NCI-H146 treated with DMSO at 0.1 percent for 48 hours (cell line): ENCODE results near the gene FBXW4.
"Not testable (repeated sequence)": the region's sequence is repeated elsewhere in the genome, so short reads cannot be mapped to it uniquely, and the experiment has no call there.

Source experiments
- DNase-seq: peaks from one replicate; lab custom pipeline; 2025; ENCODE audit not compliant: unreplicated experiment; lab: John Stamatoyannopoulos, UW

FBXW4 gene

DNA sequence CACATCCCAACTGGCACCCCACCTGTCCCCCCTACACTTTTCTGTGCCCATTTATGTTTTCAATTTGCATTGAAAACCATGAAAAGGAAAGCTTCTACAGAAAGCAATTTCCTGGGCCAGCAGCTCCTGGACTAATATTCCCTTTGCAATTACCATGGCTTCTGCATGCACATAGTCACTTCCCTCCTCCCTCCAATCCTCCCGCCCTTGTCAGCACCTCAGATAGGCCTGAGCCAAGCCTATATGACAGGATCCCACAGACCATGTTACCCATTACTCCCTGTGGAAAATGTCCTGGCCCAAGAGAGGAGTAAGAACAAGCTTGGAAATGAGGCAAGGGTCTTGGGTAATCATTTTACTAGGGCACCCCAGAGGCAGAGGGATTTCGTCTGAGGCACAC is 38.1 kb downstream of the FBXW4 start:
- no peak for DNase-seq

DNA sequence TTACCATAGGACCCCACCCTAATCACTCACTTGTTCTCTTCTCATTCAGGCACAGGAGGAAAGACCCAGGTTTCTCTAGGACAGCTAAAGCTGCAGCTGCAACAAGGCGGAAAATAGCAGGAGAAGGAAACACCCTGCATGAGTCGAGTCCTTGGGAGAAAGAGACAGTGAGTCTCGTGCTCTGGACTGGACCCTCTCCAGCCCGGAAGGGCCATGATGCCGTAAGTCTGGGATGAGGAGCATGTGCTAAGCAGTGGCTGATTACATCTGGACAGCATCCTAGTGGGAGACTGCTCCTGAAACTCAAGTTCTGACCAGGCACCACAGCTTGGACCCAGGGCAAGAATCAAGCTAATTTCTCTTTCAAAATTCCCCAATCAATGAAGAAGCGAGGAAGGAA is 39.4 kb downstream of the FBXW4 start:
- DNase-seq = no peak

DNA sequence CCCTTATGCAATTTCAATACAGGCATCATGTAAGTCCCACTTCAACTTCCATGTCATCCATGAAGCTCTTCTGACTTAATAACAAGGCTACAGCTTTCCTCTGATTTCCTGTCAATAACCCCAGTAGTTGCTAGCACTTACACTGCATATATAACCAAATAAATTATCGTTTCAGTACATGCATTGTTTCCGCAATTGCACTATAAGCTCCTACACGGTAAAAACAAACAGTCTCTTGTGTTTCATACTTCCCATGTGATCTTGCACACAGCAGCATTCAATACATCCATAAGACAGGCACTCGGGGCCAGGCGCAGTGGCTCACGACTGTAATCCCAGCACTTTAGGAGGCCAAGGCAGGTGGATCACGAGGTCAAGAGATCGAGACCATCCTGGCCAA is 41.4 kb downstream of the FBXW4 start:
- no peak for DNase-seq

DNA sequence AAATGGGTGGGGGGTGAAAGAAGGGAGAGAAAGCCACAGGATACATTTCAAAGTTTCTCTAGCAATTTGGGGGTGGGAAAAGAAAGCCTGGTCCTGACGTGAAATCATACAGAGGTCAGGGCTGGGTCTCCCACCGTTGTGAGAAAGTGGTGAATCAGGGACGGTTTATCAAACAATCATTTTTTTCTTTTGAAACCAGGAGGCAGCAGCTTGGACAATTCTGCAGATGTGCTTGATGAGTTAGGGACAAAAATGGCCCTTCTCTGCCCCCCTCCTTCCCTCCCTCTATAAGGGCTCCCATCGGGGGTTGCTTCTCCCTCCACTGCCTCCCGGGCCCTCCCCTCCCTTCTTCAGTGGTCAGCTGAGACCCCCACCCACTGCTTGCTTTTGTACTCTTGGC is 43.6 kb downstream of the FBXW4 start:
- DNase-seq = no peak

DNA sequence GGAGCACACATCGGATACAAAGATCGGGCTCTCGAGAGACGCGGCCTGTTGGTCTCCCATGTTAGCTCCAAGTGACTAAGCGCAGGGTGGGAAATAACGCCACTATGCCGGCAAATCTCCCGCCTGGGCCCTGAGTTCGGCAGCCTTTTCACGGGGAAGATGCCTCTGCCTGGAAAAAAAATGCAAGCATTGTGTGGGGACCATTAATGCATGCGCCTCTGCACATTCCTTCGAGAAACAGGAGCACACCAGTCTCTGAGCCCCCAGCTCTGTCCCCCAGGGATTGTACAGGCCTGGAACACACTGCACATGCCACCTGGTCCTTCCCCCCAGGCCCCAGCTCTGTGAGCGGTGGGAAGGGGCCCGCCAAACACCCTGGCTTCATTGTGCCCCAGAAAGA is 44.1 kb downstream of the FBXW4 start:
- DNase-seq = no peak

DNA sequence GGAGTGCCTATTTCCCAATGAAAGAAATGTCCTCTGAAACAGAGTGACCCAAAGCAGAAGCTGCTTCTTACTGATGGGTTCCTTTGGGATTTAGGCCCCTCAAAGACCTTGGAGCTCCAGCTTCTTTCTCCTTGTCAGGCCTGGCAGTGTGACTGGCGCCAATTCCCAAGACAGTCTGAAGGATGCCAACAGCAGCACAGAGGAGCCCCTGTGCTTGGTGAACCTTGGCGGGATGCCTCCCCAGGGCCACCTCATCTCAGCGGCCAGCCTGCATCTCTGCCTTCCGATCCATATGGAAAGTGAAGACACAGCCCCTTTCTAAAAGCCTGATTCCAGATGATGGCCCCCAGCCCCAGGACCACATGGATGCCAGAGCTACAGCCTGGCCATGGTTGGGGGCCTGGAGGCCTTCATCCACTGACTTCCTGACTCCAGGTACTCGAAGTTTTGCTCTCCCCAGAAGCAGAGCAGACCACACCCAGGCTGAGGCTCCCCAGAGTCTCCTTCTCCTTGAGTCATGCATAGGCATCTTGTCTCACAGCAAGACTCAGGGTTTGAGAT is 45.4 kb downstream of the FBXW4 start:
- DNase-seq = no peak

DNA sequence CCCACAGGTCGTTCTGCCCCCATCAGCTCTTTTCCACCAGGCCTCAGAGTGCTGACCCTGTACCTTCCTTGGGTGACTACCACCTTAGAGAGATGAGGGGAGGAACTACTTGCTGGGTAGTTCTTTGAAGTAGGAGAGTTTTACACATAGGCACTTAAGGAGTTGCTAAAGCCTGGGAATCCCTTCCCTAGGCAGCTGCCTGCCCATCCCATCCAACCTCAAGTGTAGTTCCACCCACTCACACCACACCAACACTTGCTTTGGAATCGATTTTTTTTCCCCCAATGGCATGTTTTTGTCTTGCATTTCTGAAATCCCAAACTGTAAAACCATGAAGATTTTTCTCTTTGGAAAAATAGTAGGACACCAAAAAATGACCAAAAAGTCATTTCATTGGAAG is 47.7 kb downstream of the FBXW4 start:
- DNase-seq = no peak

DNA sequence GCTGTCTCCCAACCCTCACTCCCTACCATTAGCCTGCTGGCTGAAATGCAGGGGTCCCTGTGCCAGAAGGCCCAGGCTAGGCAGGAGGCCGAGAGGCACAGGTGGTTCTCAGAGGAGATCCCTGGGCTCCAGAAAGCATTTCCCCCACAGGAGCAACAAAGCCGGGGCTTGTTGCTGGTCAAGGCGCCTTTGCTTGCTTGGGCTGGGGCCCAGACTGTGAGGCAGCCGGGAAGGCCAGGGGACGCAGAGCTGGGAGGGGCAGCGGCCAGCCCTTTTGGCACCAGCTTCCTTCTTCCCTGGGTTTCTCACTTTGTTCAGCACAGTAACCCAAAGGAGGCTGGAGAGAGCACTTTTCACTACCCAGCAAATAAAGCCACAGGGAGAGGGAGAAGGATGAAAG is 48.6 kb downstream of the FBXW4 start:
- no peak for DNase-seq

DNA sequence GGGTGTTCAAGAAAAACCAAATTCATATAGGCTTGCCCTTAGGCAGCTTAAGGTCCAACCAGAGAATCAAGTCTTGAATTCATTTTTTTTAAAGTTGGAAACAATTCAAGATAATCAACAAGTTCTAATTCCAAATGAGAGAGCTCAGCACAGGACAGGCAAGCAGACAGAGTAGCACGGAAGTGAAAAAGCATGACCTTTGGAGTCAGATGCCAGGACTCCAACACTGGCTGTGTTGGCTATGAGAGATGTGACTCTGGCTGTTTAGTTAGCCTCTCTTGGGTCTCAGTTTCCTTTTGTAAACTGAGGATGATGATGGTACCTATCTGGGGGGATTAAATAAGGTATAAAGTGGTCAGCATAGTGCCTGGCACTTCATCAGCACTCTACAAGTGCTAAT is 49.3 kb downstream of the FBXW4 start:
- DNase-seq = no peak

DNA sequence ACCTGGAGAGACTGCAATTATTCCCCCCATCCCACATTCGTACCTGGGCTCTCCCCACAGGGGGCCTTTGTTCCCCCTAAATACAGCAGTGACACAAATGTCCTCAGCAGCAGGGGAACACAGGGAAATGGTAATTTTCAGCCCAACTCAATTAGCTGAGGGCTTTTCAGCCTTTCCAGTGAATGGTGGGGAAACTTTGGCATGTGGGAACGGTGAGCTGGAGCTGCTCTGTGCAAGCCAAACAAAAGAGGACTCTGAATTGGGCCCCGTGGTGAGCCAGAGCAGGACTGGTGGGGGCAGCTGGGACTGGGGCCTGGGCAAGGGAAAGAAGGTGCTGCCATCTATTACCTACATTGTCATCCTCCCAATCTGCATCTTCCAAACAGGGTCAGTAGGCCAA is 51.0 kb downstream of the FBXW4 start:
- peak; percentile 79 for DNase-seq

DNA sequence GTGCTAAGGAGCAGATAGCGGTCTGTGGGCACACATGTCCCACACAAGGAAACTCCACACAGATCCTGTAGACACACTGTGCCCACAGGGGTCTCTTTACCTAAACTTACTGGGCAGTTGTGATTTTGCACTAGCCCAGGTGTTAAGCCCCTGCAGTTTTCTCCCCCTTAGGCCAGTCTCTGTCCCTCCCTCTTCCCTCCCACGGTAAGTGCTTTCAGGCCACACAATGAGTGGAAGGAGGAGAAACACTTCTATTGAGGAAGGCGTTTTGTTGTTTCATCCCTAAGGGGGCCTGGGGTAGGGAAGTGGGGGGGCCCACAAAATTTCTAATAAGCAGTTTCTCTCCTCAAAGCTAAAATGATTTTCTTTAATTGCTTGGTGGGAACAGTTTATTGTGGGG is 51.4 kb downstream of the FBXW4 start:
- DNase-seq = peak; percentile 41

DNA sequence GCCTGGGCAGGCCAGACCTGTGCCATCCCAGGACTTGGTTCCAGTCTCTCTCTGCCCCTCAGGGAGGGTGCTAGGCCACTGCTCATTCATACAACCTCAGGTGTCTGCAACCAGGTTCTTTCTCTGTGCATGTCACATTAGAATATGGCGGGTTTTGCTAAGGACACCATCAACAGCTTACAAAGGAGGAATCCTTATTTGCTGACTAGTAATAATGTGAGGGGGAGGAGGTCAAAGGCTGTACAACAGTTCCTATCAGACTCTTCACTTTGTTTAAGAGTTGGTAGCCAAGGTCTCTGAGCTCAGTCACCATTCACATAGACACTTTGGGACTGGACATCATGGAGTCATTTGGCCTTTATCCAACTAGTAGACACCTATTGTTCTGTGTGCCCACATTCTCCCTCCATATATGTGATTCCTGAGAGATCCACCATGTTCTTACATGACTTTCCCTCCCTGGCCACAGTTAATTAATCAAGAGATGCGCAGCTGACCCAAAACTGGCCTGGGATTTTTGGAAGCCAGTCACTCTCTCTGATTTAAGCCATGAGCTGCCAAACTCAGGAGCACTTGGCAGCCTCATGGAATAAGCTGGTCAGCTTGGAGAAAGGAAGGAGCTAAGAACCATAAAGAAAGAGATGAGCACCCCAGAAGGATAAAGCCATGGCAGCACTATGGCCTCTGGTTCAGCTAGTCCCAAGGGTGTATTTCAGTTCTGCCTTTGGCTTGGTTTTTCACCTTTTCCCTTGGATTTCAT is 55.6 kb downstream of the FBXW4 start:
- DNase-seq = no peak

DNA sequence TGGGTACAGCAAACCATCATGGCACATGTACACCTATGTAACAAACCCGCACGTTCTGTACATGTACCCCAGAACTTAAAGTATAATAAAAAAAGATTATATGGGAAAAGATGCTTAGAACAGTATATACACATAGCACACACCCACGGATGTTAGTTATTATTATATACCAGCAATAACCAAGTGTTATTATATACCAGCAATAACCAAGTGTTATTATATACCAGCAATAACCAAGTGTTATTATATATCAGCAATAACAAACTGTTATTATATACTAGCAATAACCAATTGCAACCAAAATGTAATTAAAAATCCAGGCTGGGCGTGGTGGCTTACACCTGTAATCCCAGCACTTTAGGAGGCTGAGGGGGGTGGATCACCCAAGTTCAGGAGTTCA is 61.5 kb downstream of the FBXW4 start:
- not testable (repeated sequence) for DNase-seq

DNA sequence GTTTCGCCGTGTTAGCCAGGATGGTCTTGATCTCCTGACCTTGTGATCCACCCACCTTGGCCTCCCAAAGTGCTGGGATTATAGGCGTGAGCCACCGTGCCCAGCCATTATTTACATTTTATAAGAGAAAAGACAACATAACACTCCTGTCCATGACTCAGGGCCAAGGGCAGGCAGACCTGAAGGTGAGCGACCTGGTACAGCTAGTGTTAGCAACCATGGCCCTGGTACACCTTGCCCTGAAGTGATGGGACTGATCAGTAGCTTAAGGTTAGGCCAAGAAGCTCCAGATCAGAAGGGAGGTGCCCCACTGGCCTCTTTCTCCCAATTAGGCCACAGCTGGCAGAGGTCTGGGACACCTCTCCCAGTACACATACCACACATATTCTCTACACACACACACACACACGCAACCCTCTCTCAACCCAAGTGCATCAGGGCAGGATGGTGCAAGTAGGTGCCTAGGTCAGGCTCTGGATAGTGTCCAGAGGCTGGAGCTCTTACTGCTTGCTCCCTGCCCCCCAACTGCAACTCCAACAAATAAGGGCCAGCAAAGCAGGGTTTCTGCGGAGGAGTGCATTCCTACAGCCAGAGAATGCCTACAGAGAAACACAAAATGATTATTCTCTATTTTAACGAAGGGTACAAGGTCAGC is 63.0 kb downstream of the FBXW4 start:
- DNase-seq = no peak

DNA sequence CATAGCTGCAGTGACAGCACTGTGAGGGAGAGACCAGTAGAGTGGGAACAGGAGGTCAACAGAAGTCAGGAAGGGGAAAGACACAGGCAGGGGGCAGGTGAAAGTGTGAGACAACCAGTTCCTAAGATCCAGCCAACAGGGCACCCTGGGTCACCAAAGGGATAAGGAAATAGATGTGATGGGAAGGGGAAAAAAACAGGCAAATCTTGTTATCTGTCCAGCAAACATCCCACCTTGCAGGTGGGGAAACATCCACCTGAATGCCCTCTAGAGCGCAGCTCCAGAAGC is 64.4 kb downstream of the FBXW4 start:
- DNase-seq = no peak

DNA sequence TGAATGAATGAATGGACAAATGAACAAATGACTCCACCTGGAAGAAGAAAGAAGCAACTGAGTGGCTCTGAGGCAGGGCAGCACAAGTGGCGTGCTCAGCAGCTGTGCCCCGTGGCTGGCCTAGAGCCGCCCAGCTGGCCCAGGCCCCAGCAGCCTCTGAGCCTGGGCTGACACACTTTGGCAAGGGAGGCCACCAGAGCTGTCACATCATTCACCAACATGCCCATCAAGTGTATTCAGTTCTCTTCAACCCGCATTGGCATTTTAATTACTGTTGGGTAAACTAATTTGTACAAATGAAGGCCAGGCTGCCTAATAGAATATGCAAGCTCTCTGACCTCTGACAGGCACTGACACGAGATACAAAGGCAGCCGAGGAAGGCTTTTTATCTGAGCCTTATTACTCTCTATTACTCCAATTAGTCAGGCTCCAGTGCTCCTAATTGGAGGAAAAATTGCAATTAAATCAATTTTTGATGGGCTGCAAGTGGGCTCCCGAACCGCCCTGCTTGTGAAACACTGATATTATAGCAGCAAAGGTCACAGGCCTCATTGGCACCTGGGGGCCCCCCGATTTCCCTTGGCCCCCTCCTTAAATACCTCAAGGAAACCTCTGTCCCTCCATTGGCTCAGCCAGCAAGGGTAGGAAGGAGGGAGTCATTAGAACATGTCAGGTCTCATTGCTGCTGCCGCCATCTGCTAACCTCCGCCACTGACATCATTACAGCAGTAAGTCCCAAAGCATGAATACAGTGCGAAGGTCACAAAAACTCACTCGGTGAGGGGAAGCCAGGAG is 64.9 kb downstream of the FBXW4 start:
- peak; percentile 24 for DNase-seq

DNA sequence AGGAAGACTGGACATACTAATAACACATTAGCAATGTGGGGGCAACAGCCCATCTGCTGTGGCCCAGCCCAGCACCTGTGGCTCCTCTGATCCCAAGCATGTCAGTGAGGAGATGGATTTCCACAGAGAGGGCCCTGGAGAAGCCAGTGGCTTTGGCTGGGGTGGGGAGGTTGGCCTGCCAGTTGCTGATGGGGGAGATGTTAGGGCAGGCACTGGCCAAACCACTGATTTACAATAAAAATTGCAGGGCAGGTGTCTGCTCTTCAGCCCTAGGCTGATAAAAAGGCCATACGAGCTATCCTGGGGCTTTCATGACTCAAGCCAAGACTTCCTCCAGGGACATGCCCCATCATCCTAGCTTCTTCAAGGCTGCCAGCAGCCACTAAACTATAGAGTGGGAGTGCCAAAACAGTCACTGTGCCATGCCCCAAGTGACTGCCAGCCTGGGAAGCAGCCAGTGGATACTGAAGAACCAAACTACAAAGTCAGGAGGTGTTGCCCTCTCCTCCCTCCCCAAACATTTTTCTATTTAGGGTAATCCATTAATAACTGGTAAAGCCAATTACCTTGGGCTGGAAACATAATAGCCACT is 69.1 kb downstream of the FBXW4 start:
- DNase-seq = no peak

DNA sequence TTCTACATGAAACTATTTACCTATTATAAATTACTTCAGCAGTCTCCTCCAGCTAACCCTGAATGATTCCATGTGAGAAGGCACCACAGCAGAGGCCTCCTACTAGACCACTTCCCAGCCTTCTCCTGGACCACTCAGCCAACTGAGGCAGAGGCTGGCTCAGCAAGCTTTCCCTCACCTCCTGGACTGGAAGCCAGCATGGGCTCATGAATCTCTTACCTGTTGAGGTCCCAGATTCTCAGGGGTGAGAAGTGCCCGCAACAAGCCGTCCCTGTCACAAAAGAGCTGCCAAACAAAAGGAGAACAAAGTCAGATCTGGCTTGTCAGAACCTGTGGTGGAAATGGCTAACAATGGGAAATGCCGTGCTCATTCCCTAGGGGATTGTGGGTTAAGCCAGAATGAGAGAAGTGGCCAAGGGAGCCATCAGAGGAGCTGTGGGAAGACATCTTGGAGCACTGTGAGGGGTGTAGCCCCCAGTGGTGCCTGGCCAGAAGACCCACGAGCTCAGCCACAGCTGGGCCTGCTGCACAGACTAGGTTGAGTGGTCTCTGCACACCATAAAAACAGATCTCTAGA is 70.4 kb downstream of the FBXW4 start:
- no peak for DNase-seq

DNA sequence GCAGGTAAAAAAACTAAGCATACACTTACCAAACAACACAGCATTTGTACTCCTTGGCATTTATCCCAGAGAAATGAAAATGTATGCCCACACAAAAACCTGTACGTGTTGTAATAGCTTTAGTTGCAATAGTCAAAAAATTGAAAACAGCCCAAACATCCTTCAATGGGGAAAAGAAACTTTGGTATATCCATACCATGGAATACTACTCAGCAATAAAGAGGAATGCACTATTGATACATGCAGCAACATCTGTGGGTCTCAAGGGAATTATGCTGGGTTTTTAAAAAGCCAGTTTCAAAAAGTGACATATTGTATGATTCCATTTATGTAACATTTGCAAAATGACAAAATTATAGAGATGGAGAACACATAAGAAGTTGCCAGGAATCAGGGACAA is 71.4 kb downstream of the FBXW4 start:
- no peak for DNase-seq

DNA sequence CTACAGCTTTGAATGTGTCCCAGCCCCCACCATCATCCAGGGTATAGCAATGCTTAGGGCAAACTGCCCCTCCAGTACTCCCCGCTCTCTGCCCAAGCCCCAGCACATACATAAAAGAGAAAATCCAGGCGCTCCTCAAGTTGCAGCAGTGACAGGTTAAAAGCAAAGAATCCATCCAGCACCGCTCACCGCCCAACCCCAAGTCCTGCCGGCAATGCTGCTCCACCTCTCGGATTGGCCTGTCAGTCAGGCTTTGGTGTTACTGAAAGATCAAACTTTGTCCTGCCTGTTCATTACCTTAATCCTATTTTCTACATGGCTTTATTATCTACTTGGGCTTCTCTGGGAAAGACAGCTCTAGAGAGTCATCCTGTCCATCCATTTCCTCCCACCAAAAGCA is 75.0 kb downstream of the FBXW4 start:
- DNase-seq = no peak

DNA sequence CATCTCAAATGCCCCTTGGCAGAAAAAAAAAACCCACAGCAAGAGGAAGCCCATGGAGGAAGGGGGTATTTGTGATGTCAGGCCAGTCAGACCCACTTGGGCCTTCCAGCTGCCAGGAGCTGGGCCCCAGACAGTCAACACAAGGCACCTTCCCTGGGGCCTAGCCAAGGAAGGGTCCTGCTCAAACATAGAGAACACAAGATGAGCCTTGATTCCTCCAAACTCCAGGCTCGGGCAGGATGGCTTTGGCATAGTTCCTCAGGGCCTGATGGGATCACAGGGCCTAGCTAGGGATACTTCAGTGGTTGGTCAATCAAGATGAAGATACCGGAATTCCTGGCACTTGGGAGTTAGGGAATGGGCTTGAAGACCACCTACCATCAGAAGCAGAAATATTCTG is 76.1 kb downstream of the FBXW4 start:
- DNase-seq = no peak
